Stimulated activated CD4-positive, alpha-beta T cell treated with anti-CD3 and anti-CD28 coated beads, Interleukin-12 subunit alpha, Interleukin-12 subunit beta, amount 100 ng/mL, for 24 hours (primary cell): Measurements from ENCODE around the gene ZNF292.
"Not testable (repeated sequence)": the region's sequence is repeated elsewhere in the genome, so short reads cannot be mapped to it uniquely, and the experiment has no call there.

Experiments
- DNase-seq, 2 experiments: peaks; one replicate each; pipeline ENCODE4 v3.0.0-alpha.2; 2020; ENCODE audit warnings: low read depth in 2 of 2

The ZNF292 gene

GRCh38 chr6:87274660-87275274, 119.4 kb downstream of the ZNF292 start:
- DNase-seq: no peak

GRCh38 chr6:87276624-87277023, 121.3 kb downstream of the ZNF292 start:
- no peak for DNase-seq

GRCh38 chr6:87277123-87277522, 121.8 kb downstream of the ZNF292 start:
- DNase-seq: no peak

GRCh38 chr6:87279196-87279595, 123.8 kb downstream of the ZNF292 start:
- no peak for DNase-seq

GRCh38 chr6:87281426-87281825, 126.1 kb downstream of the ZNF292 start:
- DNase-seq: no peak

GRCh38 chr6:87282743-87283142, 127.4 kb downstream of the ZNF292 start:
- DNase-seq: no peak

- no peak for DNase-seq
Measured at GRCh38 chr6:87283461-87283860, 128.1 kb downstream of the ZNF292 start.

- no peak for DNase-seq
Measured at GRCh38 chr6:87287251-87287650, 131.9 kb downstream of the ZNF292 start.

GRCh38 chr6:87289571-87289970, 134.2 kb downstream of the ZNF292 start:
- DNase-seq: no peak

GRCh38 chr6:87291883-87292282, 136.5 kb downstream of the ZNF292 start:
- no peak for DNase-seq

GRCh38 chr6:87293526-87293925, 138.2 kb downstream of the ZNF292 start:
- DNase-seq: no peak

- no peak for DNase-seq
Measured at GRCh38 chr6:87297119-87297518, 141.8 kb downstream of the ZNF292 start.

GRCh38 chr6:87301277-87301676, 145.9 kb downstream of the ZNF292 start:
- DNase-seq: not testable (repeated sequence)

- no peak for DNase-seq
Measured at GRCh38 chr6:87308970-87309369, 153.6 kb downstream of the ZNF292 start.

GRCh38 chr6:87312860-87313259, 157.5 kb downstream of the ZNF292 start:
- no peak for DNase-seq
